Suprapubic skin (tissue), 4 donors: Measurements from ENCODE around the gene STOX1.
"Not testable (repeated sequence)": the region's sequence is repeated elsewhere in the genome, so short reads cannot be mapped to it uniquely, and the experiment has no call there.

ENCODE experiments used
- CTCF ChIP-seq, 2 donors: fragments of 200-600 bp in 1 of 2; fragments of 450-650 bp in 1 of 2; sonication (generic) in 1 of 2; IDR thresholded peaks; one replicate each; pipeline ENCODE4 v1.5.1; 2016 to 2019; ENCODE audit warnings: antibody characterized with exemption in 2 of 2, mild to moderate bottlenecking in 1 of 2, moderate library complexity in 1 of 2
- EP300 ChIP-seq: sonication (generic); formaldehyde crosslinking; IDR thresholded peaks from one replicate; pipeline ENCODE4 v1.6.1; 2017; ENCODE audit warnings: antibody characterized with exemption
- POLR2A ChIP-seq, 2 donors: fragments of 450-650 bp; IDR thresholded peaks; one replicate each; pipeline ENCODE4 v1.6.1; 2017; ENCODE audit warnings: antibody characterized with exemption in 2 of 2, mild to moderate bottlenecking in 2 of 2, moderate library complexity in 2 of 2
- POLR2AphosphoS5 ChIP-seq, 3 donors: sonication (generic); formaldehyde crosslinking; IDR thresholded peaks; one replicate each; pipeline ENCODE4 v1.6.1; 2017; ENCODE audit warnings: antibody characterized with exemption in 3 of 3

GRCh38 chr10:68940917-68941316 lies 113.6 kb downstream of the STOX1 start:
- TF ChIP-seq CTCF (IDR thresholded peaks at IDR 0.05); POLR2A (IDR thresholded peaks at IDR 0.05); POLR2AphosphoS5 (IDR thresholded peaks at IDR 0.05); EP300: not testable (repeated sequence)
